B cell (primary cell): Measurements from ENCODE around the gene TTC21A.

Experiments used
- EZH2 ChIP-seq: IDR thresholded peaks from 2 replicates; pipeline ENCODE4 v1.6.1; 2012; ENCODE audit warnings: borderline replicate concordance, low read depth, mild to moderate bottlenecking, moderate library complexity, low read length; ENCODE audit not compliant: insufficient read depth, poor library complexity, severe bottlenecking
- TF ChIP-seq, protein P1 (sequence below): fragments of 200-600 bp; IDR thresholded peaks from one replicate; pipeline ENCODE4 v1.8.0; 2022; ENCODE audit warnings: antibody characterized with exemption, mild to moderate bottlenecking

- TF ChIP-seq, protein P1, sequence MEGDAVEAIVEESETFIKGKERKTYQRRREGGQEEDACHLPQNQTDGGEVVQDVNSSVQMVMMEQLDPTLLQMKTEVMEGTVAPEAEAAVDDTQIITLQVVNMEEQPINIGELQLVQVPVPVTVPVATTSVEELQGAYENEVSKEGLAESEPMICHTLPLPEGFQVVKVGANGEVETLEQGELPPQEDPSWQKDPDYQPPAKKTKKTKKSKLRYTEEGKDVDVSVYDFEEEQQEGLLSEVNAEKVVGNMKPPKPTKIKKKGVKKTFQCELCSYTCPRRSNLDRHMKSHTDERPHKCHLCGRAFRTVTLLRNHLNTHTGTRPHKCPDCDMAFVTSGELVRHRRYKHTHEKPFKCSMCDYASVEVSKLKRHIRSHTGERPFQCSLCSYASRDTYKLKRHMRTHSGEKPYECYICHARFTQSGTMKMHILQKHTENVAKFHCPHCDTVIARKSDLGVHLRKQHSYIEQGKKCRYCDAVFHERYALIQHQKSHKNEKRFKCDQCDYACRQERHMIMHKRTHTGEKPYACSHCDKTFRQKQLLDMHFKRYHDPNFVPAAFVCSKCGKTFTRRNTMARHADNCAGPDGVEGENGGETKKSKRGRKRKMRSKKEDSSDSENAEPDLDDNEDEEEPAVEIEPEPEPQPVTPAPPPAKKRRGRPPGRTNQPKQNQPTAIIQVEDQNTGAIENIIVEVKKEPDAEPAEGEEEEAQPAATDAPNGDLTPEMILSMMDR = no peak
- TF ChIP-seq EZH2 = no peak
Measured at GRCh38 chr3:39154280-39155021, 47.0 kb downstream of the TTC21A start.
